Esophagus (tissue), 2 donors: ENCODE data around the gene MXD1. TPM values are rescaled to one million over a fixed set of nuclear protein-coding genes. Genes with fewer than 3 reads are reported as not detected.

Experiments
- H3K27ac ChIP-seq, 2 donors: one replicate each; pipeline ENCODE4 v1.5.1; 2013; ENCODE audit warnings: low read depth in 2 of 2, mild to moderate bottlenecking in 2 of 2, inconsistent platforms in 1 of 2, low read length in 1 of 2, moderate library complexity in 1 of 2
- H3K27me3 ChIP-seq, 2 donors: one replicate each; pipeline ENCODE4 v1.6.1; 2013; ENCODE audit warnings: low read length in 2 of 2, control low read depth in 1 of 2, mild to moderate bottlenecking in 1 of 2; ENCODE audit not compliant: insufficient read depth in 2 of 2, control insufficient read depth in 1 of 2
- H3K36me3 ChIP-seq, 2 donors: one replicate each; pipeline ENCODE4 v1.6.1; 2013; ENCODE audit warnings: low read length in 1 of 2; ENCODE audit not compliant: control insufficient read depth in 2 of 2, insufficient read depth in 2 of 2
- H3K4me1 ChIP-seq, 2 donors: one replicate each; pipeline ENCODE4 v1.6.1; 2013; ENCODE audit warnings: low read length in 1 of 2; ENCODE audit not compliant: control insufficient read depth in 2 of 2, insufficient read depth in 2 of 2
- H3K4me3 ChIP-seq, 2 donors: one replicate each; pipeline ENCODE4 v1.5.1; 2013; ENCODE audit warnings: low read length in 2 of 2, mild to moderate bottlenecking in 2 of 2, low read depth in 1 of 2, moderate library complexity in 1 of 2
- H3K9me3 ChIP-seq, 2 donors: one replicate each; pipeline ENCODE4 v1.6.1; 2013; ENCODE audit warnings: mild to moderate bottlenecking in 2 of 2, low read depth in 1 of 2, low read length in 1 of 2, moderate library complexity in 1 of 2; ENCODE audit not compliant: control insufficient read depth in 2 of 2, insufficient read depth in 1 of 2
- WGBS, 2 donors: extraction: QIAGEN DNeasy Blood & Tissue Kit; methylation state at CpG; one replicate each; pipeline ENCODE4 v1.1.7; 2013; 5-methylcytosine and 5-hydroxymethylcytosine counted together
- polyA plus RNA-seq, 2 donors: library from polyadenylated mRNA; stranded (reverse); fragments of 200-250 nt; gene quantifications; one replicate each; pipeline ENCODE4 v1.2.3, GENCODE V29; 2013
- donor health status: healthy with polysubstance abuse.
- donor health status: Bipolar disorder and iron deficiency.

Gene MXD1
- polyA plus RNA-seq, 2 donors = 75.9 to 140 TPM

DNA sequence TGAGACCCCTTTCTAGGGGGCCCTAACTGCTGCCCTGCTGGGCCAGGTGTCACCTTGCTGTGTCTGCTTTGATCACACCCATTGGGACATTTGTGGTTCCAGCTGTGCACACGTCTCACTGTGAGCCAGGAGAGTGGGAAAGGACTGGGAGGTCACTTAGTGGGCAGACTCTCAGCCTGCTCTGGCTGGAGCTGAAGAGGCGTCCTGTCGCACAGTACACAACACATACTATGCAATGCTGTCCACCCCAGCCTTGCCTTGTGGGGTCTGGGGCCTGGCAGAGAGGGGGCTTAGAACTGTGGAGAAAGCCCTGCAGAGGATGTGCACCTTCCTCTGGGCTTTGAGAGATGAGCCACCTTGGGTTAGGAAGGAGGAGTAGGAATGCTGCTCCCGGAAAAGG lies 71.8 kb downstream of the MXD1 start:
- Histone ChIP-seq H3K27ac (no peak overlapping the region), H3K9me3 (no peaks in the 10 kb centered on the region), H3K27me3 (no peaks in the 10 kb centered on the region), H3K4me1 (peaks cover 0 to 2% of the 10 kb centered on the region in 2 donors), H3K36me3 (no peaks in the 10 kb centered on the region), H3K4me3 (no peak overlapping the region)
- WGBS, 2 donors = 86 to 87% methylated on average over 4 of the region's 4 CpGs

DNA sequence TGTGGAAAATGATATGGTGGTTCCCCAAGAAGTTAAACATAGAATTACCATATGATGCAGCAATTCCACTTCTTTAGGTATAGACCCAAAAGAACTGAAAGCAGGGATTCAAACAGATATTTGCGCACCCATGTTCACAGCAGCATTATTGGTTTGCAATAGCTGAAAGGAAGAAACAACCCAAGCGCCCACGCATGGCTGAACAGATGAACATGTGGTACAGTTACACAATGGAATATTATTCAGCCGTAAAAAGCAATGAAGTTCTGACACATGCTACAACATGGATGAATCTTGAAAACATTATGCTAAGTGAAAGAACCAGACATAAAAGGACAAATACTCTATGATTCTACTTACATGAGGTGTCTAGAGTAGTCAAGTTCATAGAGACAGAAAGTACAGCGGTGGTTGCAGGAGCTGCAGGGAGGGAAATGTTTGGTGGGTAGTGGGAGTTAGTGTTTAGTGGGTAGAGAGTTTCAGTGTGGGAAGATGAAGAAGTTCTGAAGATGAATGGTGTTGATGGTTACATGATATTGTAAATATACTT lies 73.3 kb downstream of the MXD1 start:
- WGBS, 2 donors = 92 to 98% methylated on average over 5 of the region's 5 CpGs

DNA sequence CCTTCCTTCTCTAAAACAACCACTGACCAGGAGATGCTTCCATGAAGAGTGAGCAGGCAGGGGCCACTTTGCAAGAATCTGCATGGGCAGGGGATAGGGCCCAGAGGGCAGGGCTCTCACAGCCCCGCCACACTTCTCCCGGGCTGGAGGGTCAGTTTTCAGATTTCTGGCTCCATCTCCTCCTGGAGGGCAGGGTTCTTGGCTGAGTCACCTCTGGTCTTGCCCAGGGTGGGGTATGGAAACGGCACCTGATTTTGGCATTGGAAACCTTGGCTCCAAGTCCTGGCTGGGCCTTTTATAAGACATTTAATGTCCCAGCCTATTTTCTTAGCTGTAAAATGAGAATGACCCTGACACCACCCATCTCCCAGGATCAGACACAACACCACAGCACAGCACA lies 74.1 kb downstream of the MXD1 start:
- 50 to 60% methylated on average over 3 of the region's 3 CpGs for WGBS, 2 donors
- H3K27ac ChIP-seq = peak overlapping the region; percentile 26 to 93
- no peaks in the 10 kb centered on the region for H3K27me3 ChIP-seq
- H3K9me3 ChIP-seq = peaks cover 0 to 2% of the 10 kb centered on the region in 2 donors
- no peak overlapping the region for H3K4me3 ChIP-seq
- H3K36me3 ChIP-seq = peaks cover 0 to 4% of the 10 kb centered on the region in 2 donors
- peaks cover 0 to 2% of the 10 kb centered on the region in 2 donors for H3K4me1 ChIP-seq

More for the DNA sequence above, 73.3 kb downstream of the MXD1 start:
- Histone ChIP-seq H3K27me3 (no peaks in the 10 kb centered on the region), H3K4me3 (no peak overlapping the region), H3K4me1 (peaks cover 0 to 2% of the 10 kb centered on the region in 2 donors), H3K9me3 (peaks cover 0 to 2% of the 10 kb centered on the region in 2 donors), H3K36me3 (peaks cover 0 to 3% of the 10 kb centered on the region in 2 donors), H3K27ac (peak overlapping the region in 1 of 2 donors; percentile 48)

DNA sequence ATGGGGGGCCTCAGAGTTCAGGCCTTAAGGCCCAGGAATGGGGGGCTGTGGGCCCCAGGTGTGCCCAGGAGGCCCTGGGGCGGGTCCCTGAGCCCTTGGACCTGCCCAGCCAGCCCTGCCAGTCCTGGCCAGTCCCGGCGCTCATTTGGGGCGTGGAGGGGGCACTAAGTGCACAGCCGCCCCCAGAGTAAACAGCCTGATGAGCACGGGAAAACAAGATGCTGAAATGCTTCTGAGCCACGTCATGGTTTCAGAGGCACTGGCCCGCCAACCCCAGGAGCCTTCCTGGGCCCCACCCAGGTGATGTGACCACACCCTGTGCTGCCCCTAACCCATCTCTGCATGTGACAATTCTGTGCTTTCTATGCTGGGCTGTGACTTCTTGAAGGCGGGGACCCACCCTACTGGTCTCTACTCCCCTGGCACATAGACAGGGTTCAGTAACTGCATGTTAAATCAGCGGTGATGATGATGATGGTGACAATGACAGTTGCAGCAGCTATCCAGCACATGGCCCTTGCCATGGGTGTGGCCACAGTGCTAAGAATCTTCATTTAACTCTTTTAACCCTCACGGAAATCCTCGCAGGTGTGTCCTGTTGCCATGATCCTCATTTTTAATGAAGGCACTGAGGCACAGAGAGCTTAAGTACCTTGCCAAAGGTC lies 74.7 kb downstream of the MXD1 start:
- H3K4me1 ChIP-seq = peaks cover 0 to 2% of the 10 kb centered on the region in 2 donors
- peaks cover 0 to 2% of the 10 kb centered on the region in 2 donors for H3K9me3 ChIP-seq
- H3K27ac ChIP-seq = peak overlapping the region; percentile 47 to 93
- 70 to 74% methylated on average over 12 of the region's 12 CpGs for WGBS, 2 donors
- no peaks in the 10 kb centered on the region for H3K27me3 ChIP-seq
- H3K36me3 ChIP-seq = peaks cover 0 to 7% of the 10 kb centered on the region in 2 donors
- H3K4me3 ChIP-seq = no peak overlapping the region

Other genes starting within 250 kb of the MXD1 start
- gene ANXA4, start 173.0 kb upstream of the MXD1 start, polyA plus RNA-seq = 10 to 100 TPM; 25.7 to 57.0 TPM
- 1 to 10 TPM; 3.6 to 5.7 TPM for gene GMCL1, start 85.4 kb upstream of the MXD1 start, polyA plus RNA-seq
- gene SNRNP27, start 21.2 kb upstream of the MXD1 start, polyA plus RNA-seq = 10 to 100 TPM; 22.0 to 24.4 TPM
- under 1 TPM; 0.45 to 0.71 TPM for gene ASPRV1, start 46.5 kb downstream of the MXD1 start, polyA plus RNA-seq
- gene PCBP1, start 172.4 kb downstream of the MXD1 start, polyA plus RNA-seq = 100 to 1,000 TPM; 314 to 323 TPM